ENCODE results near the gene HDAC4.

HDAC4 gene

DNA sequence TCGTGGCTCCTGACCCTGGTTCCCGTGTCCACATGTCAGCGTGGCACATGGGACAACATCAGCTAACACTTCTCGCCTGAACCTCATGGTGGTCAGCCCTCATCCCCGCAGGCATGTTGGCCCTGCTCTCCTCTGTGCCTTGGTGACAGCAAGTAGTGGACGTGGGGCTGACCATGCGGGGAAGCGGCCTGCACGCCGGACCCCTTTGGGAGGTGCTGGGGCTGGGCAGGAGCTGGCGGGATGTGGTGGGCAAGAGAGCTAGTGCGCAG, 303.5 kb downstream of the HDAC4 start:
- no peak for DNase-seq (ENCODE audit: low read depth in 1 of 2, low spot score in 1 of 2)

DNA sequence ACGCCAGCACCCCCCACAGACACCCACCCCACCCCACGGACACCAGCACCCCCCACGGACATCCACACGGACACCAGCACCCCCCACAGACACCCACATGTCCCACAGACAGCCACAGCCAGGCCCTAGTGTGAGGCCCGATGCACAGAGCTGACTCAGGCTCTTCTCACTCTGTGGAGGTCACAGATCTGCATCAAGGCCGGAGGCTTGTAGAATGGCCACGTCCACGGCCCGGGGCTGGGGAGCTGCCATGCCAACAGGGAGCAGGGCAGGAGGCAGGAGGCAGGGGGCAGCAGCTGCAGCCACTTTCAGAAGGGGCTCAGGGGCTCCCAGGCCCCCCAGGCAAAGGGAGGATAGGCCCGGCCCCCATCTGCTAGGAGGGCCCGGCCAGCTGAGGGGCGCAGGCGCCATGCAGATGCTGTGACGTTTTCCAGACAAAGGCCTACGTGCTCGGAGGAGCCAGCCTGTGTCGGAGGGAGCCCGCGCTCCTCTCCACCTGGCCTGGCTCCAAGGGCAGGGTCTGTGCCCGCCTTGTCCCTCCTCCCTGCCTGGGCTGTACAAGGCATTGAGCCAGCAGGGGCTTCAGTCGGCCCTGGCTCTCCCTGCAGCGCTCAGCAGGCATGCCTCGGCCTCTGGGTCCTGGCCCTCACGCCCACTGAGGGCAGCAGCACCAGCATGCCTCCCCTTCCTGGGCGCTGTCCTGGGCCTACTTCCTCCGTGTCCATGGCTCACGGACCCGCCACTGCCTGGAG, 304.0 kb downstream of the HDAC4 start:
- no peak for DNase-seq (ENCODE audit: low read depth in 1 of 2, low spot score in 1 of 2)

DNA sequence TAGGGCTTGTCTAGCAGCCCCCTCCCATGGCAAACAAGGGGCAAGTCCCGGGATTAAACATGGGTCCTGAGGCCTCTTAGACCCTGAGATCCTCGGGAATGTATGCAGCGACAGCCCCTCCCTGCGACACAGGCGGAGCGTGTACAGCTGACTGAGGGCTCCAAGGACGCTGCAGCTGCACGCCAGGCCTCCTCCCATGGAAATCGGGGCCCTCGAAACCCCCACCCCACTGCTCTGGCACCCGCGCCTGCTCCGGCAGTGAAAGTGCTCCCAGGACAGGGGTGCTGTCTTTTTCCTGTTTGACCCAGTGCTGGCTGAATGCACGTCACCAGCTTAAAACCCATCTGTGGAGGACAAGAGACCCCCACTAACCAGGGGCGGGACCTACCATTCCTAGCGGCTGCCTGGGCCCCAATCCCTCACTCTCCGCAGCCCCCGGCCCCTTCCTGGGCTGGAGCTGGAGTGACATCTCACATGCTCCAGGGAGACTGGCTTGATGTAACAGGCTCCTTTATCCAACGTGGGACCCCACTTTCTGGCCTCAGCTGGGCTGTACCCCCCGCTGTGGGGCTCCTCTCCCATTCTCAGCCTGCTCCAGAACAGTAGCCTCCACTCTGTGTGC, 305.2 kb downstream of the HDAC4 start:
- DNase-seq (ENCODE audit: low read depth in 1 of 2, low spot score in 1 of 2), result no peak

DNA sequence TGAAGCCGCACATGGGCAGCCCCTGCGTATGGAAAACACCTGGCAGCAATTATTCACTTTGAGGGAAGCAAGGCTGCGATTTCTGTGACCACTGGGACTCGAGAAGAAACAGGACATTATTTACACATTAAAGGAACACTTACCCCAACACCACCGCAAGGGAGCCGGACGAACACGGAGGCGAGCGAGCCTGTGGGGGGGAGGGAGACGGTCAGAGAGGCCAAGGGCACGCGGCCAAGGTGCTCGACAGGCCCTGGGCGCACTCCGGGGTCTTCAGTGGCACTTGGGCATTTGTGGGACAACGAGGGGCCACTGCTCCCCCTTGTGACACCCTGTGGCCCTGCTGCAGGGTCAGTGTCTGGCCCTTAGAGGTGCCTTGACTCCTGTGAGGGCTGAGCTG, 306.0 kb downstream of the HDAC4 start:
- no peak for DNase-seq (ENCODE audit: low read depth in 1 of 2, low spot score in 1 of 2)

DNA sequence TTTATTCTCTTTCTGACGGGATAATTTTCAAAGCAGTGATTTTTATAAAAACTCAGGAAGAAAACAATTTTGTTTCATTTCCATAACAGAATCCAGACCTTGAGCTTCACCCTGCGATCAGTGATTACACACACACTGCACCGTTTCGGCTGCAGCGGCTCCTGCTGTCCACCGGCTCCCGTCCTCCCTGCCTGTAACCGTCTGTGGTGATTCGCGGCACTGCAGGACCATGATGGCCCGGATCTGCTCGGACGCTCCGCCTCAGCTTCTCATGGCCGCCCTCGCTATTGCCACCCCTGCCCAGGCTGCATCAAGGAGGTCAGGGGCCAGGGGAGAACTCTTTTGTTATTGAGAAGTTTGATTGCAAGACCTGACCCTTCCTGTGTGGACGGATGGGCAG, 306.9 kb downstream of the HDAC4 start:
- DNase-seq (ENCODE audit: low read depth in 1 of 2, low spot score in 1 of 2), result no peak

DNA sequence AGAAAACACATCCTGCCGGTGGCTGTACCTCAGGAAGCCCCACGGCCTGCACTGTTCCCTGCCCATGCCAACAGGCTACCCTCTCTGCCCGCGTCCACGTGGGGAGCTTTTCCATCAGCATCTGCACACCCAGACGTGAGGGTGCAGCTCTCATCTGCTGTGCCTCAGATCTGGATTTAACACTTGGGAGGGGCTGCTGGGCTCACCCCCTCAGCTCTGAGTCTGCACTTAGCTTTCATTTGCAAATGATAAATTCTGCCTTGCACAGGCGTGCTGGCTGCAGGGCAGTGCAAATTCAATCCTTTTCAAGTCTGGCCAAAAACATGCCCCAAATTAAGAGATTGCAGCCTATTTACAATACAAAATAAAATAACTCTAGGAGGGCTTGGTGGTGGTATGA, 307.3 kb downstream of the HDAC4 start:
- no peak for DNase-seq (ENCODE audit: low read depth in 1 of 2, low spot score in 1 of 2)

DNA sequence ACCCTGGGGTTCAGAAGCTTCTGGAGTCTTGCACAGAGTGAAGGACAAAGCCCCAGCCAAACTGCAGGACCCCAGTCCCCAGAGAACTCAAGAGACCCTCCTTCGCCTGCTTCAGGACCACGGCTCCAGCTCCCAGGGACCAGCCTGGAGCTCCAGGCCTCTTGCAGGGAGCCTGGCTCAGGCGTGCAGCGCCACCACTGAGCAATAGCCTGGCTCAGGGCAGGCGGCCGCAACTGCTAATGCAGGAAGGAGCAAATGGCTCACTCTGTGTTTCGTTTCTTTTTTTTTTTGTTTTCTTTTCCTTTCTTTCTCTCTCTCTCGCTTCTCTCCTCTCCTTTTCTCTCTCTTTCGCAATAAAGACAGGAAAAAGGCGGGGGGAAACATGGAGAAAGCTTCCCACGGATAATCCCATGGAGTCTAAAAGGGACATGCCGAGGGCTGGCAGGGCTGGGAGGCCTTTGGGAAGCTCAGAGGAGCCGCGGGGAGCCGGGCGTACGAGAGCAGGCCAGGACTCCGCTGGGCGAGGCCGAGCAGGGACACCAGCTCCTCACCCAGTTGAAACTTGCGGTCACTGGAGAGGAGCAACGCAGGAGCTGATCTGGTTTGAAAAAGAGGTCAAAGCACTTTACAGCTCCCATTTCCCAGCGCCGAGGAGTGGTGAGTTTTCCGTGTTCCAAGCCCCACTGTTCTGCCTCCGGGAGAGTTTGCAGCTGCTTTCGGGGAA, 308.1 kb downstream of the HDAC4 start:
- no peak for DNase-seq (ENCODE audit: low read depth in 1 of 2, low spot score in 1 of 2)

GRCh38 chr2:239089884-239090283, 310.9 kb downstream of the HDAC4 start:
- no peak for DNase-seq (ENCODE audit: low read depth in 1 of 2, low spot score in 1 of 2)

DNA sequence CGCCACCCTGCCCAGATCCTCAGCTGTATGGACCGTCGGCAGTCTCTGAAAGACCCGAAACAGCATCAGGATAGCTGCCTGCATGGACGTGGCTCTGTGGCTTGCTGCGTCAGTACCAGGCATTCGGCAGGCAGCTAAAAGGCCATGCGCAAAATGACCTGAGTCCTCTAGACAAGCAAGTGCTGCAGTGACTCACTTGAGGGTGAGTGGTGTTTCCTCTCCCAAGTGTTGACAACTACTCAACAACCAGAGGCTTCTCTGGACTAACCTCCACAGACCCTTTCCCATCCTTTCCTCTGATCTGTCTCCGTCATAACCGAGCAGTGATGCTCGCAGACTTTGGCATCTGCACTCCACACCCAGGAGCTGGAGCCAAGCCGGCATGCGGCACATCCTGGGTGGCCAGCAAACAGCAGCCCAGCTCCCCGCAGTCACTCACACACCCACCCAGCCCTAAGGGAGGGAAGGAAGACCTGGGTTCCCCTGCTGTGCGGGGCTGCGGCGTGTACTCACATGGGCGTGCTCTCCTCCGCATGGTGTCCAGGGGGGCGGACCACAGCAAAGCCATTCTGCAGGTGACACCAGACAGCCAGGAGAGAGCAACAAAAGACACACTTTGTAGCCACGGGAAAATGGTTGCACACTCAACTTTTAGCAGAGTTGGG, 313.6 kb downstream of the HDAC4 start:
- DNase-seq (ENCODE audit: low read depth in 1 of 2, low spot score in 1 of 2), result no peak

GRCh38 chr2:239086325-239087020, 314.3 kb downstream of the HDAC4 start:
- DNase-seq (ENCODE audit: low read depth in 1 of 2, low spot score in 1 of 2), result no peak

DNA sequence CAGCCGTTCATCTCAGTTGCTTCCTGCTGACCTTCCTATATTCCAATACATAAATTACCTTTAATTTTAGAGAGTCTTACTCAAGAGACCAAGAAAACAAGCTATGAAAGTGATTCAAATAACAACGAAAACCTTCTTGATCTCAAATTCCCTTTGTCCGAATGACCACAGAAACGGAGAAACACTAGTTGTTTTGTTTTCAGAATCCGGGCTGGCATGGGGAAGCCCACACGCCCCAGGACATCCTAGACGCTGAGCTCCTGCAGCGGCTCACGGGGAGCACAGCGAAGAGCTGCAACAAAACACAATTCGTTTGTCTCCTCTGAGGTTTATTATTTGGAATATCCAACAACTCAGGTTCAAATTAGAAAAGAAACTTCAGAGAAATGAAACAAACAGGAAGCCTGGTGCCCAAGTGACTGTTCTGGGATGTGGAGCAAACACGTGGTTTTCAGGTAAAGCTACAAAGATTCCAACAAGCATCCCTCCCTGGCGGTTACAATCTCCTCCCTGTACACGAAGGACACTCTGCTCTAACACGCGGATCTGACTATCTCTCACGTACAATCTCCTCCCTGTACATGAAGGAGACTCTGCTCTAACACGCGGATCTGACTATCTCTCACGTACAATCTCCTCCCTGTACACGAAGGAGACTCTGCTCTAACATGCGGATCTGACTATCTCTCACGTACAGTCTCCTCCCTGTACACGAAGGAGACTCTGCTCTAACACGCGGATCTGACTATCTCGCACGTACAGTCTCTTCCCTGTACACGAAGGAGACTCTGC, 315.4 kb downstream of the HDAC4 start:
- DNase-seq (ENCODE audit: low read depth in 1 of 2, low spot score in 1 of 2), result no peak

GRCh38 chr2:239084007-239084406, 316.8 kb downstream of the HDAC4 start:
- DNase-seq (ENCODE audit: low read depth in 1 of 2, low spot score in 1 of 2), result no peak

- no peak for DNase-seq (ENCODE audit: low read depth in 1 of 2, low spot score in 1 of 2)
Observed at GRCh38 chr2:239082425-239082824, 318.4 kb downstream of the HDAC4 start.

GRCh38 chr2:239081622-239082021, 319.2 kb downstream of the HDAC4 start:
- no peak for DNase-seq (ENCODE audit: low read depth in 1 of 2, low spot score in 1 of 2)

- DNase-seq (ENCODE audit: low read depth in 1 of 2, low spot score in 1 of 2), result no peak
Observed at GRCh38 chr2:239081046-239081445, 319.8 kb downstream of the HDAC4 start.

DNA sequence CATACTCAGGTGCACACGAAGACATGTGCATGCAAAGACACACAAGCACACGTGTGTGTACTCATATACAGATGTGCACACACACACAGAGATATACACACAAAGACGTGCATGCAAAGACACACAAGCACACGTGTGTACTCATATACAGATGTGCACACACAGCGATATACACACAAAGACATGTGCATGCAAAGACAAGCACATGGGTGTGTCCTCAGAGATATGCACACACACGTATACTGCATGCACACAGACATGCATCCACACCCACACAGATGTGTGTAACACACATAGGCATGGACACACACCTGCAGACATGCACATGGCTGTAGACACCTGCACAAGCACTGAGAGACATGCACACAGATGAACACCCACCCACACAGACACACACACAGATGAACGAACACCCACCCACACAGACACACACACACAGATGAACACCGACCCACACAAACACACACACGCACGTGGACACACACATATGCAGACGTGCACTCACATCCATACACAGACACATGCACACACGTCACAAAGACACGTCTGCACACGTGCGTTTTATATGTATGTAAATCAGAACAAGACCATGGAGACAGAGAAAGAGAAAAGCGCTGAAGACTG, 321.0 kb downstream of the HDAC4 start:
- no peak for DNase-seq (ENCODE audit: low read depth in 1 of 2, low spot score in 1 of 2)

GRCh38 chr2:239078128-239078924, 322.5 kb downstream of the HDAC4 start:
- no peak for DNase-seq (ENCODE audit: low read depth in 1 of 2, low spot score in 1 of 2)

GRCh38 chr2:239077260-239077659, 323.6 kb downstream of the HDAC4 start:
- no peak for DNase-seq (ENCODE audit: low read depth in 1 of 2, low spot score in 1 of 2)

All from activated CD4-positive, alpha-beta T cell treated with anti-CD3 and anti-CD28 coated beads, Interleukin-2, amount 50 U/mL, for 24 hours (primary cell).